H9 (cell line): Measurements from ENCODE around the gene GRAMD1B. TPM values are rescaled to one million over a fixed set of nuclear protein-coding genes. Genes with fewer than 3 reads are reported as not detected.
"Not testable (repeated sequence)": the region's sequence is repeated elsewhere in the genome, so short reads cannot be mapped to it uniquely, and the experiment has no call there.

Experiments used
- DNase-seq: peaks from one replicate; pipeline ENCODE4 v3.0.0-alpha.2; 2017
- H2AFZ ChIP-seq: one replicate; pipeline ENCODE4 v1.6.1; 2013; ENCODE audit warnings: mild to moderate bottlenecking, low read length, control low read depth, moderate library complexity
- H2AK5ac ChIP-seq: 2 replicates; pipeline ENCODE4 v1.6.1; 2013; ENCODE audit warnings: low read length, control low read depth, mixed read lengths; ENCODE audit not compliant: insufficient read length
- H2BK120ac ChIP-seq: one replicate; pipeline ENCODE4 v1.6.1; 2013; ENCODE audit warnings: low read depth, mild to moderate bottlenecking, low read length, control low read depth, inconsistent platforms; ENCODE audit not compliant: poor library complexity, severe bottlenecking
- H2BK12ac ChIP-seq: 2 replicates; pipeline ENCODE4 v1.6.1; 2013; ENCODE audit warnings: low read length, control low read depth, mixed read lengths, low read depth; ENCODE audit not compliant: insufficient read length
- H2BK15ac ChIP-seq: 2 replicates; pipeline ENCODE4 v1.6.1; 2013; ENCODE audit warnings: low read depth, low read length, control low read depth
- H2BK20ac ChIP-seq: one replicate; pipeline ENCODE4 v1.6.1; 2013; ENCODE audit warnings: low read depth, mild to moderate bottlenecking, low read length, control low read depth, inconsistent platforms; ENCODE audit not compliant: poor library complexity, severe bottlenecking
- H2BK5ac ChIP-seq: 2 replicates; pipeline ENCODE4 v1.6.1; 2013; ENCODE audit warnings: low read length, control low read depth, mixed read lengths; ENCODE audit not compliant: insufficient read length
- H3K14ac ChIP-seq: 2 replicates; pipeline ENCODE4 v1.6.1; 2013; ENCODE audit warnings: low read length, control low read depth; ENCODE audit not compliant: insufficient read depth
- H3K18ac ChIP-seq: 2 replicates; pipeline ENCODE4 v1.6.1; 2013; ENCODE audit warnings: low read depth, mild to moderate bottlenecking, mixed read lengths, low read length, control low read depth; ENCODE audit not compliant: insufficient read length
- H3K23ac ChIP-seq: 2 replicates; pipeline ENCODE4 v1.6.1; 2013; ENCODE audit warnings: low read length, control low read depth, mixed read lengths, low read depth; ENCODE audit not compliant: insufficient read length
- H3K23me2 ChIP-seq: 2 replicates; pipeline ENCODE4 v1.6.1; 2013; ENCODE audit warnings: low read depth, mild to moderate bottlenecking, mixed read lengths, low read length, control low read depth; ENCODE audit not compliant: insufficient read length, poor library complexity, severe bottlenecking
- H3K27ac ChIP-seq: 2 replicates; pipeline ENCODE4 v1.5.1; 2013; ENCODE audit warnings: low read length, control low read depth, mixed read lengths, low read depth; ENCODE audit not compliant: insufficient read length
- H3K27me3 ChIP-seq: 2 replicates; pipeline ENCODE4 v1.6.1; 2013; ENCODE audit warnings: low read length, control low read depth, inconsistent platforms; ENCODE audit not compliant: insufficient read depth
- H3K4ac ChIP-seq: 2 replicates; pipeline ENCODE4 v1.6.1; 2013; ENCODE audit warnings: low read depth, mild to moderate bottlenecking, control low read depth, inconsistent platforms, low read length, moderate library complexity
- H3K4me1 ChIP-seq: 2 replicates; pipeline ENCODE4 v1.6.1; 2013; ENCODE audit warnings: low read length, control low read depth, inconsistent platforms; ENCODE audit not compliant: insufficient read depth
- H3K4me2 ChIP-seq: 2 replicates; pipeline ENCODE4 v1.6.1; 2013; ENCODE audit warnings: low read length, control low read depth, mixed read lengths; ENCODE audit not compliant: insufficient read length, insufficient read depth
- H3K56ac ChIP-seq: 2 replicates; pipeline ENCODE4 v1.6.1; 2013; ENCODE audit warnings: low read depth, mild to moderate bottlenecking, mixed read lengths, low read length, control low read depth; ENCODE audit not compliant: insufficient read length
- H3K79me1 ChIP-seq: 2 replicates; pipeline ENCODE4 v1.6.1; 2013; ENCODE audit warnings: low read depth, mild to moderate bottlenecking, moderate library complexity, low read length, control low read depth, inconsistent platforms; ENCODE audit not compliant: insufficient read depth, poor library complexity, severe bottlenecking
- H3K79me2 ChIP-seq: 2 replicates; pipeline ENCODE4 v1.6.1; 2013; ENCODE audit warnings: low read length, control low read depth, inconsistent platforms; ENCODE audit not compliant: insufficient read depth
- H3K9ac ChIP-seq: 2 replicates; pipeline ENCODE4 v1.6.1; 2013; ENCODE audit warnings: low read length, control low read depth, mixed read lengths; ENCODE audit not compliant: insufficient read length; ENCODE audit errors: extremely low read depth
- H3K9me3 ChIP-seq: one replicate; pipeline ENCODE4 v1.6.1; 2013; ENCODE audit warnings: low read depth, low read length, inconsistent platforms; ENCODE audit not compliant: control insufficient read depth
- H3T11ph ChIP-seq: one replicate; pipeline ENCODE4 v1.6.1; 2013; ENCODE audit warnings: mild to moderate bottlenecking, low read length, control low read depth, inconsistent platforms
- H4K20me1 ChIP-seq: one replicate; pipeline ENCODE4 v1.6.1; 2013; ENCODE audit not compliant: control insufficient read depth, insufficient read length, insufficient read depth
- H4K5ac ChIP-seq: 2 replicates; pipeline ENCODE4 v1.6.1; 2013; ENCODE audit warnings: low read depth, mild to moderate bottlenecking, mixed read lengths, low read length, control low read depth; ENCODE audit not compliant: insufficient read length
- H4K8ac ChIP-seq: replicated peaks from 2 replicates; pipeline ENCODE4 v1.6.1; 2013; ENCODE audit warnings: low read length, control low read depth, mixed read lengths, low read depth; ENCODE audit not compliant: insufficient read length
- H4K91ac ChIP-seq: 2 replicates; pipeline ENCODE4 v1.6.1; 2013; ENCODE audit warnings: low read depth, mild to moderate bottlenecking, moderate library complexity, mixed read lengths, low read length, control low read depth; ENCODE audit not compliant: insufficient read length
- H3K27ac Mint-ChIP-seq, 3 experiments: 2 replicates in 2 of 3; 3 replicates in 1 of 3; pipeline ENCODE4 v1.8.0; 2020 to 2021; ENCODE audit warnings: mixed read lengths in 3 of 3, mild to moderate bottlenecking in 1 of 3, moderate library complexity in 1 of 3
- H3K27me3 Mint-ChIP-seq: 2 replicates; pipeline ENCODE4 v1.8.0; 2021; ENCODE audit warnings: low read depth, mild to moderate bottlenecking, moderate library complexity, mixed read lengths
- H3K36me3 Mint-ChIP-seq, 3 experiments: 2 replicates in 2 of 3; 3 replicates in 1 of 3; pipeline ENCODE4 v1.8.0; 2020 to 2021; ENCODE audit warnings: low read depth in 3 of 3, mixed read lengths in 3 of 3; ENCODE audit not compliant: insufficient read depth in 1 of 3
- H3K4me1 Mint-ChIP-seq, 2 experiments: 2 replicates each; pipeline ENCODE4 v1.8.0; 2020; ENCODE audit warnings: mixed read lengths in 2 of 2
- H3K4me3 Mint-ChIP-seq, 2 experiments: 2 replicates in 1 of 2; 3 replicates in 1 of 2; pipeline ENCODE4 v1.8.0; 2020 to 2021; ENCODE audit warnings: mild to moderate bottlenecking in 2 of 2, mixed read lengths in 2 of 2, moderate library complexity in 1 of 2
- H3K9me3 Mint-ChIP-seq, 2 experiments: 2 replicates in 1 of 2; 3 replicates in 1 of 2; pipeline ENCODE4 v1.8.0; 2020; ENCODE audit warnings: mild to moderate bottlenecking in 2 of 2, mixed read lengths in 2 of 2, moderate library complexity in 1 of 2
- WGBS: extraction: QIAGEN DNeasy Blood & Tissue Kit; methylation state at CpG from one replicate; pipeline ENCODE4 v1.1.7; 2013; ENCODE audit warnings: missing lambda C conversion rate, low lambda C conversion rate, mixed read lengths; ENCODE audit not compliant: insufficient read length; ENCODE audit errors: extremely low coverage; 5-methylcytosine and 5-hydroxymethylcytosine counted together
- total RNA-seq: library from RNA; stranded (reverse); gene quantifications from 2 replicates; pipeline ENCODE4 v1.2.1, GENCODE V29; 2021
- TF ChIP-seq, protein P1 (sequence below): fragments of 200-600 bp; sonication (generic); conservative IDR thresholded peaks from 3 replicates; pipeline ENCODE4 v1.8.0; 2021; ENCODE audit warnings: antibody characterized with exemption, mild to moderate bottlenecking

GRAMD1B gene
- total RNA-seq, 1 experiment from 2014 or later: 25.9 TPM

DNA sequence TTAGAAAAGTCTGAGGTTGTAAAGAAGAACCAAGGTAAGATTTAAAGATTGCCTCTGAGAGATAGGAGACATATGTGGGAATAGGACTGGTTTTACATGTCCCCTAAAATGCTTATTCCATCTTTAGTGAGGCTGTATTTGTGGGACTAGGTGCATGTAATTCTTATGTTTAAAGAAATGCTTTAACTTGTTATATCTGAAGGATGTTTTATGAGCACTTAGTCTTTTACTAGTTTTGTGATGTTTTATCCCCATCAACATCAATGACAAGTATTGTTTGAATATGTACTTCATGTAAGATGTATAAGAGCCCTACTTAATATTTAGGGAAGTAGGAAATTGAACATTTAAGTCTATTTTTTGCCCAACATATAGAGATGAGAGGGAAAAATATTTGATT is 24.7 kb downstream of the GRAMD1B start:
- no peak for DNase-seq

DNA sequence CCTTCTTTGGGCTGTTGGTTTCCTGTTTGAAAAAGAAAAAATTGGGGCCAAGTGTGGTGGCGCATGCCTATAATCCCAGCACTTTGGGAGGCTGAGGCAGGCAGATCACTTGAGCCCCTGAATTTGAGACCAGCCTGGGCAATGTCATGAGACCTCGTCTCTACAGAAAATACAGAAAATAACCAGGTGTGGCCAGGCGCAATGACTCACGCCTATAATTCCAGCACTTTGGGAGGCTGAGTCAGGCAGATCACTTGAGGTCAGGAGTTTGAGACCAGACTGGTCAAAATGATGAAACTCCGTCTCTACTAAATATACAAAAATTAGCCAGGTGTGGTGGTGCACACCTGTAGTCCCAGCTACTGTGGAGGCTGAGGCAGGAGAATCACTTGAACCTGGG is 26.4 kb downstream of the GRAMD1B start:
- H2AK5ac ChIP-seq, H3K27me3 Mint-ChIP-seq, H2BK20ac ChIP-seq, H3K9me3 ChIP-seq, H2AFZ ChIP-seq, H3K9me3 Mint-ChIP-seq, H2BK12ac ChIP-seq, H3K79me2 ChIP-seq, H3K14ac ChIP-seq, H4K91ac ChIP-seq, H3K9ac ChIP-seq, H3K23me2 ChIP-seq, H3K27ac ChIP-seq, DNase-seq, H3K56ac ChIP-seq, H2BK120ac ChIP-seq, H2BK5ac ChIP-seq, H3T11ph ChIP-seq, H3K4ac ChIP-seq, H3K27ac Mint-ChIP-seq, H4K8ac ChIP-seq, H3K23ac ChIP-seq, H3K18ac ChIP-seq, H4K5ac ChIP-seq, H3K4me3 Mint-ChIP-seq, H3K4me1 ChIP-seq, H3K4me2 ChIP-seq, H3K27me3 ChIP-seq, H4K20me1 ChIP-seq, H2BK15ac ChIP-seq, H3K79me1 ChIP-seq: not testable (repeated sequence)
- Mint-ChIP-seq H3K36me3 (peaks cover 3 to 12% (median 12%) of the 10 kb centered on the region in 3 experiments; a peak in 6 of 7 replicates), H3K4me1 (peaks cover 10 to 11% of the 10 kb centered on the region in 2 experiments)
- WGBS: no CpG with 5 or more reads among the region's 5 CpGs

More for the DNA sequence above, 24.7 kb downstream of the GRAMD1B start:
- Histone ChIP-seq H3K23me2 (no peaks in the 10 kb centered on the region), H3K27me3 (no peaks in the 10 kb centered on the region), H3K23ac (no peak overlapping the region), H2BK120ac (no peak overlapping the region), H3K18ac (no peak overlapping the region), H3K9me3 (no peaks in the 10 kb centered on the region), H3T11ph (no peak overlapping the region), H2AK5ac (no peak overlapping the region), H2BK15ac (no peak overlapping the region), H3K14ac (no peak overlapping the region), H3K4me2 (no peak overlapping the region), H2BK12ac (no peak overlapping the region), H3K27ac (no peak overlapping the region), H4K8ac (no peak overlapping the region), H3K79me1 (no peaks in the 10 kb centered on the region), H2BK20ac (no peak overlapping the region), H4K91ac (no peak overlapping the region), H3K4me1 (no peaks in the 10 kb centered on the region), H4K20me1 (no peaks in the 10 kb centered on the region), H4K5ac (no peak overlapping the region), H3K56ac (no peak overlapping the region), H3K4ac (no peak overlapping the region), H3K79me2 (no peaks in the 10 kb centered on the region), H2AFZ (no peak overlapping the region), H2BK5ac (no peak overlapping the region), H3K9ac (no peak overlapping the region)
- Mint-ChIP-seq H3K27ac (peak overlapping the region in 1 of 3 experiments; percentile 25; a peak in 2 of 7 replicates), H3K36me3 (peaks cover 3 to 12% (median 12%) of the 10 kb centered on the region in 3 experiments; a peak in 5 of 7 replicates), H3K4me3 (no peak overlapping the region), H3K9me3 (no peaks in the 10 kb centered on the region), H3K27me3 (no peaks in the 10 kb centered on the region), H3K4me1 (peaks cover 19 to 20% of the 10 kb centered on the region in 2 experiments; a peak in 3 of 4 replicates)
- TF ChIP-seq, protein P1, sequence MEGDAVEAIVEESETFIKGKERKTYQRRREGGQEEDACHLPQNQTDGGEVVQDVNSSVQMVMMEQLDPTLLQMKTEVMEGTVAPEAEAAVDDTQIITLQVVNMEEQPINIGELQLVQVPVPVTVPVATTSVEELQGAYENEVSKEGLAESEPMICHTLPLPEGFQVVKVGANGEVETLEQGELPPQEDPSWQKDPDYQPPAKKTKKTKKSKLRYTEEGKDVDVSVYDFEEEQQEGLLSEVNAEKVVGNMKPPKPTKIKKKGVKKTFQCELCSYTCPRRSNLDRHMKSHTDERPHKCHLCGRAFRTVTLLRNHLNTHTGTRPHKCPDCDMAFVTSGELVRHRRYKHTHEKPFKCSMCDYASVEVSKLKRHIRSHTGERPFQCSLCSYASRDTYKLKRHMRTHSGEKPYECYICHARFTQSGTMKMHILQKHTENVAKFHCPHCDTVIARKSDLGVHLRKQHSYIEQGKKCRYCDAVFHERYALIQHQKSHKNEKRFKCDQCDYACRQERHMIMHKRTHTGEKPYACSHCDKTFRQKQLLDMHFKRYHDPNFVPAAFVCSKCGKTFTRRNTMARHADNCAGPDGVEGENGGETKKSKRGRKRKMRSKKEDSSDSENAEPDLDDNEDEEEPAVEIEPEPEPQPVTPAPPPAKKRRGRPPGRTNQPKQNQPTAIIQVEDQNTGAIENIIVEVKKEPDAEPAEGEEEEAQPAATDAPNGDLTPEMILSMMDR: no peak
